HepG2 (cell line): ENCODE results near the gene CIROP. TPM values are rescaled to one million over a fixed set of nuclear protein-coding genes. Genes with fewer than 3 reads are reported as not detected.
A peak's percentile ranks its signal among the peaks of the same experiment; 100 is the strongest.

Experiments used
- DR1 ChIP-seq: sonication (generic); formaldehyde crosslinking; IDR thresholded peaks from 2 replicates; pipeline ENCODE4 v1.8.0; 2021; ENCODE audit warnings: mild to moderate bottlenecking, missing genetic modification reagents, inconsistent platforms
- KDM3A ChIP-seq: IDR thresholded peaks from 2 replicates; pipeline ENCODE4 v1.6.1; 2018; ENCODE audit warnings: low read depth, missing compliant biosample characterization
- KMT2A ChIP-seq: sonication (generic); formaldehyde crosslinking; IDR thresholded peaks from 2 replicates; pipeline ENCODE4 v1.4.0; 2020; ENCODE audit warnings: missing genetic modification reagents
- NBN ChIP-seq: fragments of 450-650 bp; conservative IDR thresholded peaks from 2 replicates; pipeline ENCODE4 v1.6.1; 2017
- NFKBIZ ChIP-seq: IDR thresholded peaks from 2 replicates; pipeline ENCODE4 v1.6.1; 2018; ENCODE audit warnings: missing genetic modification reagents, missing compliant biosample characterization
- SOX13 ChIP-seq, 3 experiments: fragments of 450-650 bp in 1 of 3; sonication (generic) in 1 of 3; formaldehyde crosslinking in 1 of 3; IDR thresholded peaks in 2 of 3; conservative IDR thresholded peaks in 1 of 3; 2 replicates each; pipeline versions ENCODE4 v1.5.0 to v1.6.1; 2016 to 2020; ENCODE audit warnings: antibody characterized with exemption in 1 of 3, mild to moderate bottlenecking in 1 of 3, missing compliant biosample characterization in 1 of 3, missing genetic modification reagents in 1 of 3, moderate library complexity in 1 of 3
- SRSF4 ChIP-seq: fragments of 200-400 bp; formaldehyde crosslinking; IDR thresholded peaks from one replicate; pipeline ENCODE4 v1.6.1; 2018; ENCODE audit warnings: mild to moderate bottlenecking, low read depth, low read length, moderate library complexity; ENCODE audit not compliant: poor library complexity, severe bottlenecking
- SUZ12 ChIP-seq: fragments of 150-350 bp; IDR thresholded peaks from 2 replicates; pipeline ENCODE4 v1.6.1; 2014; ENCODE audit warnings: low read depth, low read length
- U2AF1 ChIP-seq: fragments of 200-400 bp; formaldehyde crosslinking; optimal IDR thresholded peaks from 2 replicates; pipeline ENCODE3; 2017; ENCODE audit warnings: mild to moderate bottlenecking, low read depth, low read length
- ZNF891 ChIP-seq: sonication (generic); formaldehyde crosslinking; IDR thresholded peaks from 2 replicates; pipeline ENCODE4 v1.5.0; 2020; ENCODE audit warnings: mild to moderate bottlenecking, missing genetic modification reagents
- polyA plus RNA-seq, 8 experiments: library from polyadenylated mRNA; depleted of rRNA in 3 of 8; stranded (reverse) in 7 of 8; unstranded in 1 of 8; fragments of >200 nt; fragmentation: Illumina TruSeq in 4 of 8; extraction: Trizol in 4 of 8; gene quantifications; 2 replicates each; pipeline versions ENCODE4 v1.2.1 to v1.2.3, GENCODE V29; 2011 to 2016; ENCODE audit warnings: low read depth in 4 of 8, missing spikeins in 1 of 8, mixed read lengths in 1 of 8; ENCODE audit not compliant: insufficient read depth in 1 of 8
- total RNA-seq, 5 experiments: library from RNA; depleted of rRNA; stranded (reverse); fragments of >200 nt; fragmentation: Illumina TruSeq; extraction: Trizol; gene quantifications; 2 replicates each; pipeline ENCODE4 v1.2.3, GENCODE V29; 2016; ENCODE audit warnings: low read depth in 1 of 5
- TF ChIP-seq, protein P1 (sequence below): sonication (generic); formaldehyde crosslinking; IDR thresholded peaks from 2 replicates; pipeline ENCODE4 v1.9.0; 2022; ENCODE audit warnings: low read depth, missing genetic modification reagents
- TF ChIP-seq, protein P2 (sequence below): fragments of 450-650 bp; IDR thresholded peaks from 2 replicates; pipeline ENCODE4 v1.6.1; 2016
- TF ChIP-seq, protein P3 (sequence below): IDR thresholded peaks from 2 replicates; pipeline ENCODE4 v1.6.1; 2012; ENCODE audit warnings: low read depth, low read length, improper control_type of control experiment
- TF ChIP-seq, protein P4 (sequence below): sonication (generic); formaldehyde crosslinking; IDR thresholded peaks from 2 replicates; pipeline ENCODE4 v1.4.0; 2020; ENCODE audit warnings: mild to moderate bottlenecking, missing genetic modification reagents
- TF ChIP-seq, protein P5 (sequence below): sonication (generic); formaldehyde crosslinking; IDR thresholded peaks from 2 replicates; pipeline ENCODE4 v1.8.0; 2023; ENCODE audit warnings: mild to moderate bottlenecking, missing genetic modification reagents
- TF ChIP-seq, protein P6 (sequence below): sonication (generic); formaldehyde crosslinking; IDR thresholded peaks from 2 replicates; pipeline ENCODE4 v1.4.0; 2020; ENCODE audit warnings: missing genetic modification reagents; ENCODE audit errors: not compliant biosample characterization
- TF ChIP-seq, protein P7 (sequence below): IDR thresholded peaks from 2 replicates; pipeline ENCODE4 v1.6.1; 2018; ENCODE audit warnings: missing genetic modification reagents, mild to moderate bottlenecking, missing compliant biosample characterization

Gene CIROP
- total and polyA plus RNA-seq, 2 of the 13 experiments (the other 11 are each of a cell fraction or from before 2014, with no cell fraction given) = 0.07 TPM; not detected in 1

DNA sequence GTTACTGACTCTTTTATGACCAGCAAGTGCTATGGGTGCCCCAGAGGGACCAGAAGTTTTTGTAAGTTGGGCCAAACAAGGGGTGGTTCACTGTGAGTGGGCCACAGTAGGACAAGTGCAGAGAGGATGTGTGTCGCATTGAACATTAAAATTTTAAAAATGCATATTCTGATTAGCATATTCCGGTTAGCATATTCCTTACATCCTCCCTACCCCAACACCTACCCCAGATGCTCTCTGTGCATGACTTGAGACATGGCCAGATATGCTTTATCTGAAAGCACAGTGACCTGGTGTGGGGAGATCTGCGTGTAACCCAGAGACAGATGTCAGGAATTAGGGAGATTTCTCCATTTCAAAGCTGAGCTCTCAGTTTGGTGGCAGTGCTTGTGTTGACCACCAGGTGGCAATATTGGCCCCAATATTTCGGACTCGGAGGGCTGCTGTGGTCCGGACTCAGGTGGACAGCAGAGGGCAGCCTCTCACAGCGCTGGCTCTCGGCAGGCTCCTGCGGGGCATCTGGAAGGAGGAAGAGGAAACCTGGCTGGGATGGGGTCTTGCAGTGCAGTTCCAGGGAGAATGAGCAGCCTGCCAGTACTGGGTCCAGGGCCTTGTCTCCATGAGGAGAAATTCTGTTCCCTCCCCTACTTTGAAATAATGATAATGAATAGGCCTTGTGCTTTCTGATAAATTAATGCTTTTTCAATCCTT lies 15.9 kb upstream of the CIROP start (continued):
- TF ChIP-seq, protein P1, sequence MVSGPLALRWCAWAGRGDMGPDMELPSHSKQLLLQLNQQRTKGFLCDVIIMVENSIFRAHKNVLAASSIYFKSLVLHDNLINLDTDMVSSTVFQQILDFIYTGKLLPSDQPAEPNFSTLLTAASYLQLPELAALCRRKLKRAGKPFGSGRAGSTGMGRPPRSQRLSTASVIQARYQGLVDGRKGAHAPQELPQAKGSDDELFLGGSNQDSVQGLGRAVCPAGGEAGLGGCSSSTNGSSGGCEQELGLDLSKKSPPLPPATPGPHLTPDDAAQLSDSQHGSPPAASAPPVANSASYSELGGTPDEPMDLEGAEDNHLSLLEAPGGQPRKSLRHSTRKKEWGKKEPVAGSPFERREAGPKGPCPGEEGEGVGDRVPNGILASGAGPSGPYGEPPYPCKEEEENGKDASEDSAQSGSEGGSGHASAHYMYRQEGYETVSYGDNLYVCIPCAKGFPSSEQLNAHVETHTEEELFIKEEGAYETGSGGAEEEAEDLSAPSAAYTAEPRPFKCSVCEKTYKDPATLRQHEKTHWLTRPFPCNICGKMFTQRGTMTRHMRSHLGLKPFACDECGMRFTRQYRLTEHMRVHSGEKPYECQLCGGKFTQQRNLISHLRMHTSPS (CRISPR knock-in tag) = peak; percentile 24; the same call in 1 of the 2 replicates
- peak; percentile 46; the same call in 1 of the 2 replicates for TF ChIP-seq SUZ12
- no peak for TF ChIP-seq KMT2A (CRISPR knock-in tag)
- peak; percentile 43; the same call in 1 of the 2 replicates for TF ChIP-seq ZNF891
- no peak; the same call in 1 of the 2 replicates for TF ChIP-seq NFKBIZ (CRISPR knock-in tag)
- TF ChIP-seq, protein P2, sequence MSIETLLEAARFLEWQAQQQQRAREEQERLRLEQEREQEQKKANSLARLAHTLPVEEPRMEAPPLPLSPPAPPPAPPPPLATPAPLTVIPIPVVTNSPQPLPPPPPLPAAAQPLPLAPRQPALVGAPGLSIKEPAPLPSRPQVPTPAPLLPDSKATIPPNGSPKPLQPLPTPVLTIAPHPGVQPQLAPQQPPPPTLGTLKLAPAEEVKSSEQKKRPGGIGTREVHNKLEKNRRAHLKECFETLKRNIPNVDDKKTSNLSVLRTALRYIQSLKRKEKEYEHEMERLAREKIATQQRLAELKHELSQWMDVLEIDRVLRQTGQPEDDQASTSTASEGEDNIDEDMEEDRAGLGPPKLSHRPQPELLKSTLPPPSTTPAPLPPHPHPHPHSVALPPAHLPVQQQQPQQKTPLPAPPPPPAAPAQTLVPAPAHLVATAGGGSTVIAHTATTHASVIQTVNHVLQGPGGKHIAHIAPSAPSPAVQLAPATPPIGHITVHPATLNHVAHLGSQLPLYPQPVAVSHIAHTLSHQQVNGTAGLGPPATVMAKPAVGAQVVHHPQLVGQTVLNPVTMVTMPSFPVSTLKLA = no peak
- TF ChIP-seq, protein P3, sequence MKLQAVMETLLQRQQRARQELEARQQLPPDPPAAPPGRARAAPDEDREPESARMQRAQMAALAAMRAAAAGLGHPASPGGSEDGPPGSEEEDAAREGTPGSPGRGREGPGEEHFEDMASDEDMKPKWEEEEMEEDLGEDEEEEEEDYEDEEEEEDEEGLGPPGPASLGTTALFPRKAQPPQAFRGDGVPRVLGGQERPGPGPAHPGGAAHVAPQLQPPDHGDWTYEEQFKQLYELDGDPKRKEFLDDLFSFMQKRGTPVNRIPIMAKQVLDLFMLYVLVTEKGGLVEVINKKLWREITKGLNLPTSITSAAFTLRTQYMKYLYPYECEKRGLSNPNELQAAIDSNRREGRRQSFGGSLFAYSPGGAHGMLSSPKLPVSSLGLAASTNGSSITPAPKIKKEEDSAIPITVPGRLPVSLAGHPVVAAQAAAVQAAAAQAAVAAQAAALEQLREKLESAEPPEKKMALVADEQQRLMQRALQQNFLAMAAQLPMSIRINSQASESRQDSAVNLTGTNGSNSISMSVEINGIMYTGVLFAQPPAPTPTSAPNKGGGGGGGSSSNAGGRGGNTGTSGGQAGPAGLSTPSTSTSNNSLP = no peak; the same call in 1 of the 2 replicates
- no peak for TF ChIP-seq SRSF4
- no peak for TF ChIP-seq NBN
- TF ChIP-seq, protein P4, sequence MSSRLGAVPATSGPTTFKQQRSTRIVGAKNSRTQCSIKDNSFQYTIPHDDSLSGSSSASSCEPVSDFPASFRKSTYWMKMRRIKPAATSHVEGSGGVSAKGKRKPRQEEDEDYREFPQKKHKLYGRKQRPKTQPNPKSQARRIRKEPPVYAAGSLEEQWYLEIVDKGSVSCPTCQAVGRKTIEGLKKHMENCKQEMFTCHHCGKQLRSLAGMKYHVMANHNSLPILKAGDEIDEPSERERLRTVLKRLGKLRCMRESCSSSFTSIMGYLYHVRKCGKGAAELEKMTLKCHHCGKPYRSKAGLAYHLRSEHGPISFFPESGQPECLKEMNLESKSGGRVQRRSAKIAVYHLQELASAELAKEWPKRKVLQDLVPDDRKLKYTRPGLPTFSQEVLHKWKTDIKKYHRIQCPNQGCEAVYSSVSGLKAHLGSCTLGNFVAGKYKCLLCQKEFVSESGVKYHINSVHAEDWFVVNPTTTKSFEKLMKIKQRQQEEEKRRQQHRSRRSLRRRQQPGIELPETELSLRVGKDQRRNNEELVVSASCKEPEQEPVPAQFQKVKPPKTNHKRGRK (CRISPR knock-in tag) = no peak
- TF ChIP-seq, protein P5, sequence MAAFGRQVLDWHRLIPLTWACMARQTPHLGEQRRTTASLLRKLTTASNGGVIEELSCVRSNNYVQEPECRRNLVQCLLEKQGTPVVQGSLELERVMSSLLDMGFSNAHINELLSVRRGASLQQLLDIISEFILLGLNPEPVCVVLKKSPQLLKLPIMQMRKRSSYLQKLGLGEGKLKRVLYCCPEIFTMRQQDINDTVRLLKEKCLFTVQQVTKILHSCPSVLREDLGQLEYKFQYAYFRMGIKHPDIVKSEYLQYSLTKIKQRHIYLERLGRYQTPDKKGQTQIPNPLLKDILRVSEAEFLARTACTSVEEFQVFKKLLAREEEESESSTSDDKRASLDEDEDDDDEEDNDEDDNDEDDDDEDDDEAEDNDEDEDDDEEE (CRISPR knock-in tag) = no peak
- TF ChIP-seq, protein P6, sequence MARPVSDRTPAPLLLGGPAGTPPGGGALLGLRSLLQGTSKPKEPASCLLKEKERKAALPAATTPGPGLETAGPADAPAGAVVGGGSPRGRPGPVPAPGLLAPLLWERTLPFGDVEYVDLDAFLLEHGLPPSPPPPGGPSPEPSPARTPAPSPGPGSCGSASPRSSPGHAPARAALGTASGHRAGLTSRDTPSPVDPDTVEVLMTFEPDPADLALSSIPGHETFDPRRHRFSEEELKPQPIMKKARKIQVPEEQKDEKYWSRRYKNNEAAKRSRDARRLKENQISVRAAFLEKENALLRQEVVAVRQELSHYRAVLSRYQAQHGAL (CRISPR knock-in tag) = no peak
- no peak for TF ChIP-seq U2AF1
- no peak for TF ChIP-seq DR1 (CRISPR knock-in tag)
- TF ChIP-seq KDM3A (CRISPR knock-in tag) = peak; percentile 99
- no peak for TF ChIP-seq SOX13 (IDR thresholded peaks at IDR 0.05)
- TF ChIP-seq SOX13 (CRISPR knock-in tag; conservative IDR thresholded peaks at IDR 0.05 in 1 of 2, IDR thresholded peaks at IDR 0.05 in 1 of 2) = peak in 1 of 2 experiments; percentile 49; a peak in 3 of 4 replicates
- TF ChIP-seq, protein P7, sequence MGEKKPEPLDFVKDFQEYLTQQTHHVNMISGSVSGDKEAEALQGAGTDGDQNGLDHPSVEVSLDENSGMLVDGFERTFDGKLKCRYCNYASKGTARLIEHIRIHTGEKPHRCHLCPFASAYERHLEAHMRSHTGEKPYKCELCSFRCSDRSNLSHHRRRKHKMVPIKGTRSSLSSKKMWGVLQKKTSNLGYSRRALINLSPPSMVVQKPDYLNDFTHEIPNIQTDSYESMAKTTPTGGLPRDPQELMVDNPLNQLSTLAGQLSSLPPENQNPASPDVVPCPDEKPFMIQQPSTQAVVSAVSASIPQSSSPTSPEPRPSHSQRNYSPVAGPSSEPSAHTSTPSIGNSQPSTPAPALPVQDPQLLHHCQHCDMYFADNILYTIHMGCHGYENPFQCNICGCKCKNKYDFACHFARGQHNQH (CRISPR knock-in tag) = peak; percentile 97
